NCI-H526 (cell line): ENCODE measurements around the gene SASH1.

Experiments used
- DNase-seq, 2 experiments: peaks; one replicate each; lab custom pipeline; 2025; lab: John Stamatoyannopoulos, UW

Gene SASH1

DNA sequence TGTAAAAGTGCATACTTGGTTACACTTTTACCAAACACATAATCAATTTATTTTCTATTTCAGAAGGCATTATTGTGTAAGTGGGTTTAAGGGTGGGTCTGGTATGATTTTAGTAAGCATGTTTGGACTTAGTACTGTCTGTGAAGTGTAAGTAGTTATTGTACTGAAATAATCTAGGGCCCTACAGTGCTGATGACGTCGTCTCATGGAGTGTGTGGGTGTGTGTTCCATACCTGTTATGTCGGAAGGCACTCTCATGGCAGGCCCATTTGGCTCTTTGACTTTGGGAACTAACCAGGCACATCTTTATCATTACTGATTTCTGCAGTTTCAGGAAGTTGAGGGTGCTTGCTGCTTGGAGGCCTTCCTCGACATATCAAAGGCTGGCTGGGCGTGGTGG lies 155.1 kb downstream of the SASH1 start:
- DNase-seq: no peak

DNA sequence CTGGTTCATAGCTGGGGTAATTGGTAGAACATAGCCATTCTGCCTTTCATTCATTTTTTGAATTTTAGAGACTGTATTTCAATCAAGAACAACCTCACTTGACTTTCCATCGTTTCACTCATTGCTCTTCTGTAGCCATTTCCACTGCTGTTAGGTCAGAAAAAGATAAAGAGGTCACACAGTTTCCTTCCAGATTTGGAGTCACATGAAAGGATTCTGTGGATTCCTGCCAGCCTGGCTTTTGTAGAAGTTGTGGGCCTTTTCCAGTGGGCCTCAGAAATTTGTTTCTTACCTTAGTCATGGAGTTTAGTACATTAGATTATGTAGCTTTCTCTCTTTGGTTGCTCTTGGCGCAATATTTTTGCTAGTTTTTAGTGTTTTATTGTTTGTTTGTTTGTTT lies 157.8 kb downstream of the SASH1 start:
- DNase-seq: no peak

DNA sequence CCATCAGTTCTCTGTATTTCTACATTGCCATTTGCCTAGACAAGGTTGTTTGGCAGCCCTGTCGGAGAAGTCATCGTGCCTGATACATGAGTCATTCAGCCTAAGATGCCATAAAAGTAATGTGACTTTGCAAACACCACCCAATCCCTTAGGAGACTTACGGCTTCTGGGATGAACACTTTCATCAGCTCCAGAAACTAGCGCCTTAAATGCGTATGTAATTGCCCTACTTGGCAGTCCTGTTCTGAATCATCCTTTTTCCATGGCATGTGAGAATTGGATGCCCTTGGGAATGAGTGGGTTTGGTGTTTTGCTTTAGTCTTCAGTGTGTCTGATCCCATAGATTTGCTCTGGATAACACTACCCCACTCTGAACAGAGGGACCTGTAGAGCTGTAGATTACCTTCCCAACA lies 158.5 kb downstream of the SASH1 start:
- no peak for DNase-seq

DNA sequence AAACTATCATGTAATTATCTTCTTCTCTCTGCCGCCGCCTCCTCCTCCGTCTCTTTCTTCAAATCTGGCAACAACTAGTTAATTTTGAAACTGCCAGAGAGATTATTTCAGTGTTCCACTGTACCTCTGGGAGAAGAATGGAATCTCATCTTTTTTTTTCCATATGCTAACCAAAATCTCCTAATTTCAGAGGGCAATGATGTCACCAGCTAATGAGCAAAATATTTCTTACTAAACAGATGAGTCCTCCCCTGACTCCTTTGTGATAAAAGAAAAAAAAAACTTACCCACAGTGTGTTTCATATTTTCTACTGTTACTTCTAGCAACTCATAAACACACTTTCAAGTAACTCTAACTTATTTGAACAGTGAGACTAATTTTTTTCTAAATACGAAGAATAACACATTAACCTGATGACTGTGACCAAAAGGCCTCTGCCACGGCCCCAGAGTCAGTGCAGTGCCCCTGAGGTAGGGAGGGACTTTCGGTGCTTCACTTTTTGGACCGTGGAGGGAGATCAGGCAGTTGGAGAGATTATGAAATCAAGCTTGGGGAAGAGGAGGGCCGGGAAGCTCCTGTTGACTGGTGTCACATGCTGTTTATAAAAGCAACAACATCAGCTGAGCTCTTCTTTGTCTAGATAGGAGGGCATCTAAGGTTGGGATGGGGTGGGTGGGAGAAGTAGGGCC lies 159.6 kb downstream of the SASH1 start:
- DNase-seq: no peak

DNA sequence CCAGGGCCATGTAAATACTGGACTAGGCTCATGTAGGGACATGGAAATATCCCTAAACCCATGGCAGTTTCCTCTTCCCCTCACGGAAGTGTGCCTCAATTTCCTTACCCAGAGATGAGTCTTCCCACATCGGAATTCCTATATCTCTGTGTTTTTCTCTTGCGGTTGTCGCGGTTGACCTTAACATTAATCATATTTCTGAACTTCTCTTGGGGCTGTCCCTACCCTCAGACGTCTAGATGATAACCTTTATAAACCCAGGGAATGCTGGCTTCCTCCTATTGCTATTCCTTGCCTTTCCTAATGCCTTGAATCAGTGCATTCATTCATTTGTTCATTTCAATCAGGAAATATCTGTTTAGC lies 160.1 kb downstream of the SASH1 start:
- DNase-seq: no peak

DNA sequence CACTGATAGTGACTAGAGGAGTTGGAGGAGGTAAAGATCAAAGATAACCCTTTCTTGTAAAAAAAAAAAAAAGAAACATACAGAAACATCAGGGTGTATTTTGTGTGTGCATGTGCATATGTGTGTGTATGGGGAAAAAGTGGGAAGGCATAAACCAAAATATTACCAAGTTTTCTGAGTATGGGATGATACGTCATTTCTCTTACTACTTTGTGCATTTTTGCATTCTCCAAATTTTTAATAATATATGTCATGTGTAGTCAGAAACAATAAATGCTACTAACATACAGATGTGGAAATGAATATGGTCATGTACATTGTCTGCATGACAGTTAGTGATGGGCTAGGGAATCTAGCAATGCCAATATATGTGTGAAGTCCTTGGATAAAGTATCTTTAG lies 161.1 kb downstream of the SASH1 start:
- no peak for DNase-seq

DNA sequence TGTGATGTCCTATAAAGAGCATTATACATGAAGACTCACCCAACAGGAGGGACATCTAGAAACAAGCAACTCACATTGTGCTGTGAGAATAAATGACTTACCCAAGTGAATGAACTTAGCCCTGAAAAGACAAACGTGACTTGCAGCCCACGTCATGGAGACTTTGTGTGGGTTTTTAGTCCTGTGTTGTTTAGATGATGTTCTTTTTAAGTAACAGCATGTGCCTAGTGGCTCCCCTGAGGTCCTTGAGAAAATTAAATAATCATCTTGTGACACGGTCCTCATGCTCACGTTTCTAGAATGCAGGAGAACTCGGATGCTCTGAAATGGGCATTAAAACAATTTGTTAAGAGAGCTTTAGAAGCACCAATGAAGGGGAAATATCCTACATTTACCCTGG lies 165.1 kb downstream of the SASH1 start:
- DNase-seq: no peak

DNA sequence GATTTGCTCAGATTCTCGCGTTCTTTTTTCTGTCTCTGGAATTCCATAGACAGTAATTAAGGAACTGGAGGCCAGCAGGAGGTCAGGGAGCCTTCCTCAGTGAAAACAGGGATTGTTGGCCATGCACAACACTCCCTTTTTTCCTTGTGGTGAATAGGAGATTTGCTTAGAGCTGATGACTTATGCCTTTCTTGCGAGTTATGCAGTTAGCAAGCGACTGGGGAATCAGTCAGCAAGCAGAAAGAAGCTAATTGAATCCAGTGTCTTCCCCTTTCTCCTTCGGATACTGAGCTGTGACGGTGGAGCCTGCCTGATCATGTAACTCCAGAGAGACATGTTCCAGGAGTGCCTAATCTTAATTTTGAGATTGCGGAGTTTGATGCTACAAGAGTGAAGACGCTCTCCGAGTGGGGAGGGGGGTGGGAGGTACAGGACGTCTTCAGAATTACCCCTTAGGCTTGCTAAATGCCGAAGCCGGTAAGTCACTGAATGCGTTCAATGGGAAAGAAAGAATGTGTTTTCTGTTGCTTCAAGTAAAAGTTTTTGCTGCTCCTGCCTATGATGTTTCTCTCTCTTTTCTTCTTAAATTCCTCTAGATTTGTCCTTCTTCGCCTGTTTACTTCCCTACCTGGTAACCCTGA lies 165.9 kb downstream of the SASH1 start:
- no peak for DNase-seq

DNA sequence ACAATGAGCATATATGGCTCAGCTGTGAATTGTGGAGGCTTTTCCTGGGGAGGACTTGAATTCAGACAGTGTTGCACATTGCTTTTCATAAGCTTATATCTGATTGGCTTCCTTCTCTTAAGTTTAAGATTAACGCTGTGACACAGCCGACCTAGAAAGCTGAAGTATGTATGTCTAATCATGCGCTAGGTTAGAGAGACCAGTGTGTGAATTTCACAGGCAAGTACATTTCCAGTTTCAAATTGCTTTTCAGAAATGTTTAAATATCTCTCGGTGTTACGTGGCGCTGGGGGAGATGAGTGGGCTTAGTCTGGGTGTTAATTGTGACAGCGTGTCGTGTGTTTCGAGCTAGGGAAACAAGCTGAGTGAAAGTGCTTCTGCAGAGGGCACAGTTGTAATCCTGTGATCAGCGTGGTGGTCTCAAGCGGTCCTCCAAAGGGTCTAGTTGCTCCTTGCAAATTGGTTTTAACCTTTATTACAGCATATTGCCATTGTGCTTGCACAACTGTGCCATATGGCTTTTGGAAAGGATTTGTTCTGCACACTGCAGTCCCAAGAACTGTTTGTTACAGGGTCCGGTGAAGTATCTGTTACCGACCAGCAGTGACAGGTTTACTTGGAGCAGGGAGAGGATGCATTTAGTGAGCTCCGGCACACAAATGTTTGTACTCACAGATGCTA lies 166.6 kb downstream of the SASH1 start:
- no peak for DNase-seq

DNA sequence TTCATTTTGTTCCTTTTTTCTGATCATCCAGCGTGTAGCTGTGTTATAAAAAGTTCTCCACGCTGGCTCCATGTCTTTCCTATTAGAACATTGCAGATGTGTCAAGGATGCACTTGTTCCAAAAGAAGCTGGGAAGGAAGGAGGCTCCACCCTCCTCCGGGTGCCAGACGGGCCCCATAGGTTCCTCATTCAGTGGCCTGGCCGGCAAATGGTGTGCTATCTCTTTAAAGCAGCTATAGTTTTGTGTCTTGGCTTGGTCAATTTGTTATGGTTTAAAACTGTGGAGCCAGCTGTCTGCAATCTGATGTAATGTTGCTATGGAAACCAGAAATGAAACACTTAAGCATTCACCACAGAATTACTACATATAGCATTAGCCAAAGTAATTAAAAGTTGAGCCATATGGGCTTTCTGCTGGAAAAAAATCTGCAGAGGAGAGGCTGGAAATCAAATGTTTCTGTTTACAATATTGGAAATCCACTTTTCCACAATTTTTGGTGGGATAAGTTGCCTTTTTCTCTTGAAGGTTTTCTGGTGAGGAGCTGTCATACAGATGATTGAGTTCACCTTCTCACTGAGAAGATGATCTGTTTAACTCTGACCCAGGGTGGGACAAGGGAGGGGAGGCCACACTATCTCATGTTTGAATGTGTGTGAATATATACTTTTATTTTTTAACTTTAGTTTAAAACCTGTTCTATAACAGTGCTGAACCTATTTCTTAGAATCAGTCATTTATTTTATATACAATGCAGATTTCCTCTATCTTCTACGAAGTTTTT lies 167.4 kb downstream of the SASH1 start:
- DNase-seq: no peak

DNA sequence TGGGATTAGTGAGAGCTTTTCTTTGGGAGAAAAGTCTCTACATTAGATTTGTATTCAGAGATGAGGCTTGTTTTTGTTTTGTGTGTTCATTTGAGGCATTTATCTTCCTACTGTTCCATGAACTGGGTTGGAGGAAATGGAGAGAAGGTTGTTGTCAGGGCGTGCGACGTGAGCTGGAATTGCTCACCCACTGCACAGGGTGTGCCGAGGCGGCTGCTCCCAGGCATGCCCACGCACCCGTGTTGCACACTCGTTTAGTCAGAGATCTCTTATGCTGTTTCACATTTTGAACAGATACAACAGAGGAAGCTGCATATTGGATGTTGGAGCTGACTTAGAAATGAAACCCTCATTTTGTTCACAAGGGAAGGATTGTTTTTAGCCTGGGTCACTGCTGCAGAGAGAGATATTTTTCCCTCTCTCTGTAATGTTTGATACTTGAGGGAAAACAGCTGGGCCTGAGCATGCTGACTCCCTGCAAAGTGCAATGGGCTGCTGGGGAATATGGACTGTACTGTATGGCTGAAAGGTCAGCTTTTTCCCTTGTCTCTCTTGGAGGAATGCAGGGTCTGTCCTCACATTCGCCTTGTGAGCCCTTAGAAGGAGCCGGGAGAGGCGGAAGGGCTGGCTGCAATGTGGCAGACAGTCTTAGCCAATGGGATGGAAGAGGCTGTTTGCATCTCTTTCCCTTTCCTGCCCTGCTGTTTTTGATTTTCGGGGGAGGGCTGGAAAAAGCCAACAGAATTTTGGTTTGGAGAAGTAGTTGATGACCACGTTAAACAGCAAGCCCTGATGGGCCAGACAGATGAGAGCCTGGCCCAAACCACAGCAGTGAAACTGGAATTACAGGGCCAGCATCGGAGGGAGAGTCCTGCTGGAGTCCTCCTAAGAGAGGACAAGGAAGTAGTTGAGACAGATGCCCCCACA lies 170.8 kb downstream of the SASH1 start:
- no peak for DNase-seq

DNA sequence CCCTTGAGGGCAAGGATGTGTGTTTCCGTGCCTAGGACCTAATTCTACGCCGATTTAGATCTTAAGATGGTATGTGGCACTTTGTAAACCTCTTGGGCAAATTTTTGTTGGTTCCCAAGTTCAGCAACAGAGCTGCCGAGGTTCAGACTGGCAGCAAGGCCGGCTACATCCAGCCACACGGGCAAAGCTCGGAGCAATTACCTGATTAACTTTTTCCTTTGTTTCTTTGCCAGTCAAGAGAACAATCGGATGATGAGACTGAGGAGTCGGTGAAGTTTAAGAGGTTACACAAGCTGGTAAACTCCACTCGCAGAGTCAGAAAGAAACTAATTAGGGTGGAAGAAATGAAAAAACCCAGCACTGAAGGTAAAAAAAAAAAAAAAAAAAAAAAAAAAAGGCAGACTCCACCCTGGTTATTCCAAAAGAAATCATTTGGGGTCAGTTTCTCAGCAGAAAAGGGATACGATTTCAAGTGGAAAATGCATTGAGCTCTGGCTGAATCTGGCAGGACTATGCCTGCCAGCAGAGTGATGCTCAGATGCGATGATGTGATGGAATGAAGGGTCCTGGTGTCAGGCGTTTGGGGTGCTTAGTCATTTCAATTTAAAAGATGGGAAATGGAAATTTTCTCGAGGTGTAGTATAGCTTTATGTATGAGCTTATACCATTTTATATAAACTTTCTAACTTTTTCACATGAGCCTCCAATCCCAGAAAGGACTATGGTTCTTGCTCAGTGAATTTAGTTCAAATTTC lies 171.6 kb downstream of the SASH1 start:
- no peak for DNase-seq

DNA sequence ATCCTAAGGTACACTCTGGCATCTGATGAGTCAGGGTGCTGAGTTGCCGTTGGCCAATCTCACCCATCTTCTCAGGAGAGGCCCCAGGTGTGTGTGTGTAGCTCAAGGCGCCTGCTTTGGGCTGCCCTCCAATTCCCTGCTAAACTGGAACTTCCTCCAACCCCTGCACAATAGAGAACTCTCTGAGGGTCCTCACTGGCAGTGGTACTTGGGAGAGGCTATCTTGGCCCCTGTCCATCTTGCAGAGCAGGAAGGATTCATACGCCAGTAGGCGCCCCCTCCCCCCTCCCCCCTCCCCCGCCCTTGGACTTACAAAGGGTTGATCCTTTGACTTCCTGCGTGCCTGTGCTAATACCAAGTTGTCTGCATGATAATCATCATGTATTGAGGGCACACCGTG lies 173.6 kb downstream of the SASH1 start:
- no peak for DNase-seq

DNA sequence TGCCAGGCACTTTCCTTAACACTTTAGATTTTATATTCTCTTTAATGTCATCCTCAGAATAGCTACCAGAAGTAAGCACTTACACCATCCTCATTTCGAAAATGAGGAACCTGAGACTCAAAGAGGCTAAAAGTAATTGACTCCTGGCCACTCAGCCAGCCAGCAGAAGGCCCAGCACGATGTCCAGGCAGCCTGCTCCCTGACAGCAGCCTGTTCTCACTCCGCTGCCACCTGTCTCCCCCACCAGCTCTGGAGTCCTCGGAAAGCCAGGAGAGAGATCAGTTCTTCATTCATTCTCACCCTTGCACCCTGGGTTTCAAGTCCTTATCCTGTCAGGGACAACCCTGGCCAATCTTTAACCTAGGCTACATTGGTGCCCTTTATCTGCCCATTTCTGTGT lies 174.0 kb downstream of the SASH1 start:
- no peak for DNase-seq

DNA sequence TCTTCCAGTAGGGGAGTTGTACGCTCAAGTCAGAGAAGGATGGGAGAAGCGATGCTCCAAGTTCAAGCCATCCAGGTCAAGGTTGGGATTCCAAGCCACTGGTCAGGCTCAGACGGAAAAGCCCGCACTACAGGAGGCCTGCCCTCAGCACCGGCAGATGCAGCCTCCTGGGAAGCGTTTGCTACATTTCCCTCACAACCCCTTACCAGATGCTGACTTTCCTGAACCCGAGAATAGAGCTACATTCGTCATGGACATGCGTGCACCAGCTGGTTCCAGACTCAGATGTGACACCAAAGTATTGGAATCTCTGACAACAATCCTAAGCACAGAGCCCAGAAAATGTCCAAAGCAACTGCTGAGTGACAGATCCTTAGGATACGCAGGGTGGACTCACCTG lies 174.8 kb downstream of the SASH1 start:
- no peak for DNase-seq

DNA sequence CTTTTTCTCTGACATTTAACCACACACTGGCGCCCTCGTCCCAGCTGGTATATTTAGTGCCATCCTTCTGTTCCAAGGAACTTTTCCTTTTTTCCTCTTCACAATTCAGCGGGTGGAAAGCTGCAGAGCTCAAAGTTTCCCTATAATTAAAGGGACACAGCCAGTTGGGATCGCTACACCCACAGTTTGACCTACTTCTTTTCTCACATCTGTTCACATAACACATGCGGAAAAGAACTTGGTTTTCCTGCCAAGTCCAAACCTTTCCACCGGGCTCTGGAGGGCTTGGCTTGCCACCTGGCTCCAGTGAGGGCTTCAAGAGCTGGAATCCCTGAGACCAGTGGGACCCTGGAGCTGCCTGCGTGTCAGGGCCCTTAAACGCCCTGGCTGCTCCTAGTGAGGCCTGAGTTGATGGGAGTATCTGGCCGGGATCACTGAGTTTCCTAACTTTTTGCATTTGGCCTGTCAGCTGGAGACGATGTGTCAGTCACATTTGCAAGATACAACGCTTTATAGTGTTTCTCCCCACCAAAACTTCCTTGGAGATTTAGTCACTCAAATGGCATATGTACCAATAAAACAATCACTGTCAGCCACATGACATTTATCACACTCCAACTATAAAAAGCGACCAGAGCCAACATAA lies 176.0 kb downstream of the SASH1 start:
- no peak for DNase-seq

DNA sequence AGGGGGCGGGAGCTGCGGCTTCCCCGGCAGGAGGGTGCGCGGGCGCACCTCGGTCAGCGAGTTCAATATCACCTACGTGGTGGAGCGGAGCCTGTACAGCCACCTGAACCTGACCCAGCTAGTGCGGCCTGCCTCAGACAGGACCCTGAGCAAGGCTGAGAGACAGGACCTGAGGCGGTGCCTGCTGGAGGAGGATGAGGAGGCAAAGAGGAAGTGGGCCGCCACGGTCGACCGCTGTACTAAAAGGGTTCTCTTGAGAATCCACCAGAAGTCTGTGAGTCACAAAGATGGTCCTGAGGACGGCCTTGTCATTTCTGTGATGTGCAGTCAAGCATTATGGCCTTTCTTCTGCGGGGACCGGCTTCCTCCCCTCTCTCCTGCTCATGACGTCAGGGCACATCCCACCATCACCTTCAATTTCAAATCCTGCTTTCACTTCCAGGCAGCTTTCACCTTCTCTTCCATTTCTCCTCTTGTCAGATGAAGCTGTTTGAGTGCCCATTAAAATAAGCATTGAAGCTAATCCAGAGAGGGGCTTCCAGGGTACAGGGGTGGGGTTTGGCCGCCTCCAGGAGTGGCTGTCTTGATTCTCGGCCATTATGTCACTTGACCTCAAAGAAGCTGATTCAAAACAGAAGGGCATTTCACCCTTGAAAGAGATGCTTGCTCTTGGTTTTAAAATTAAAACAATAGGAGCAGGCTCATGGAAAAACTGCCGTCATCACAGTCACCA lies 177.6 kb downstream of the SASH1 start:
- DNase-seq: no peak

DNA sequence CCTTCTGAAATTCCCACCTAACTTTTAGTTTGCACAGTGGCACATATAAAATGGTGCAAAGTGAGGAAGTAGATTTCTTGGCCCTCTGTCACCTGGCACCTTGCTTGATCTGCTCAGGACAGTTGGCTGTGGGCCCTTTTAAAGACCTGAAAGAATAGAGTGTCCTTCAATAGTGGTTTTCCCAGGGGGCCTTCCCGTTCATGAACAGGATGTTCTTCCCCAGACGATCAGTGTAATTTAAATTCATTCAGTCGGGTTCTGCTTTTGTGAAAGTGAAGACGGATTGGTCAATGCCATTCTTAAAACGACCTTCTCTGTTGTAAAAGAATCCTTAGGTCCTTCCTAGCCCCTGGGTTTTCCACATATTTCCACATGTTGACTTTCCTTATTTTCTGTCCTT lies 178.5 kb downstream of the SASH1 start:
- no peak for DNase-seq

DNA sequence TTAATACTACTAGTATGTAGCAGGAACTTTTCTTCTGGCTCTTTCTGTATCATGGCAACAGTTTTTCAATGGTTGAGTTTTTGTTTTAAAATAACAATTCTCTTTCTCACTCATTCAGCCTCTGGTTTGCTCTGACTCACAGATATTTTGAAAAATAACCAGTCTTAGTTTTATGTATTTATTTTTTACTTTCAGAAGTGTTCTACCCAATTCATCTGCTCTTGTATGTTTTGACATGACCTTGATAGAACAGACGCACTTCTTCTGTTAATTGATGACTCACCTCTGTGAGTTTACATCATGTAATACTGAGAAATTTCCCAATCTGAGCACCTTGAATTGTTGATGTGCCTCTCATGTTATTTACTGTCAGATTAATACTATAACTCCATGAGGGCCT lies 178.9 kb downstream of the SASH1 start:
- DNase-seq: no peak

DNA sequence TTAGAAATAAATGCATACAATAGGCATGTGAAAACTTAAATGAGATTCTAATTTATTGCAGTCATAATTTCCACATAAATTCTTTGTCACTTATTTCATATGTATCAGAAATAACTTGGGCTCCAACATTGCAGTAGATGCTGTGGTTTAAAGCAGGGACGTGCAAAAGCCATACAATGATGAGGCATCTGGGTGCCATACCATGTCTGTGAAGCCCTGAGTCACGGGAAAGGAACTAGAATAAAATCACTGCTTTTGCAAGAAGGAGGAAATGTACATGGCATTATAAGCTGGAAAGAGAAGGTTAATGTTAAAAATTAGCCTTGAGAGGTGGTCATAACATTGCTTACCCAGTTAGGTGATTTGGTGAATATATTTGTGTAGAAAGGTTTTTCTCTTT lies 180.4 kb downstream of the SASH1 start:
- DNase-seq: no peak
